Left ventricle myocardium inferior (tissue), 1 donor: Measurements from ENCODE around the gene ABHD12. TPM values are rescaled to one million over a fixed set of nuclear protein-coding genes. Genes with fewer than 3 reads are reported as not detected.
"Not testable (repeated sequence)": the region's sequence is repeated elsewhere in the genome, so short reads cannot be mapped to it uniquely, and the experiment has no call there.

Source experiments
- DNase-seq: peaks from one replicate; pipeline ENCODE4 v3.0.0-alpha.2; 2020
- H3K27ac ChIP-seq: fragments of 200-600 bp; replicated peaks from 2 replicates; pipeline ENCODE4 v1.8.0; 2021
- H3K27me3 ChIP-seq: fragments of 200-600 bp; 2 replicates; pipeline ENCODE4 v1.8.0; 2021; ENCODE audit warnings: low read depth
- H3K36me3 ChIP-seq: fragments of 200-600 bp; 2 replicates; pipeline ENCODE4 v1.8.0; 2021
- H3K4me1 ChIP-seq: fragments of 200-600 bp; 2 replicates; pipeline ENCODE4 v1.8.0; 2021
- H3K4me3 ChIP-seq: fragments of 200-600 bp; 2 replicates; pipeline ENCODE4 v1.8.0; 2021; ENCODE audit warnings: mild to moderate bottlenecking, moderate library complexity
- H3K9me3 ChIP-seq: fragments of 200-600 bp; replicated peaks from 2 replicates; pipeline ENCODE4 v1.8.0; 2021
- CTCF ChIP-seq: fragments of 200-600 bp; IDR thresholded peaks from 2 replicates; pipeline ENCODE4 v1.8.0; 2021; ENCODE audit warnings: antibody characterized with exemption, mild to moderate bottlenecking, borderline replicate concordance
- intact Hi-C: fragments of 100-400 bp; cut with micrococcal nuclease; formaldehyde crosslinking; loops from one replicate; pipeline ENCODE4 v1.11.0; 2022
- total RNA-seq: library from RNA; stranded (reverse); fragmentation: NEBNext Ultra II Directional; extraction: Animal tissue kit (Norgen Biotek cat#: 25700); gene quantifications from one replicate; pipeline ENCODE4 v1.2.1, GENCODE V29; 2021
- donor health status: DM: no; HTN: yes; CAD: no; lungs with severe emphysema.

Gene ABHD12
- total RNA-seq, 1 donor from 2014 or later: 23.2 TPM

- no peak overlapping the region for H3K27ac ChIP-seq
- H3K36me3 ChIP-seq: peaks cover 14% of the 10 kb centered on the region
- no peak for TF ChIP-seq CTCF
- no peak overlapping the region for H3K4me3 ChIP-seq
- H3K27me3 ChIP-seq: no peaks in the 10 kb centered on the region
- intact Hi-C loops: loop anchor here (10.0 kb wide), 1 partner anchor 60 kb away; no protein-coding TSS in a partner anchor
- DNase-seq: no peak
- H3K4me1 ChIP-seq: peaks cover 37% of the 10 kb centered on the region
- no peaks in the 10 kb centered on the region for H3K9me3 ChIP-seq
Observed at GRCh38 chr20:25314497-25315417, 75.9 kb downstream of the ABHD12 start.

- H3K4me1 ChIP-seq: peaks cover 30% of the 10 kb centered on the region
- H3K9me3 ChIP-seq: no peaks in the 10 kb centered on the region
- no peak overlapping the region for H3K4me3 ChIP-seq
- no peak for TF ChIP-seq CTCF
- H3K27ac ChIP-seq: no peak overlapping the region
- no peaks in the 10 kb centered on the region for H3K27me3 ChIP-seq
- no peak for DNase-seq
- intact Hi-C loops: loop anchor here (10.0 kb wide), 1 partner anchor 61 kb away; no protein-coding TSS in a partner anchor
- H3K36me3 ChIP-seq: peaks cover 14% of the 10 kb centered on the region
Observed at GRCh38 chr20:25313593-25313992, 77.0 kb downstream of the ABHD12 start.

DNA sequence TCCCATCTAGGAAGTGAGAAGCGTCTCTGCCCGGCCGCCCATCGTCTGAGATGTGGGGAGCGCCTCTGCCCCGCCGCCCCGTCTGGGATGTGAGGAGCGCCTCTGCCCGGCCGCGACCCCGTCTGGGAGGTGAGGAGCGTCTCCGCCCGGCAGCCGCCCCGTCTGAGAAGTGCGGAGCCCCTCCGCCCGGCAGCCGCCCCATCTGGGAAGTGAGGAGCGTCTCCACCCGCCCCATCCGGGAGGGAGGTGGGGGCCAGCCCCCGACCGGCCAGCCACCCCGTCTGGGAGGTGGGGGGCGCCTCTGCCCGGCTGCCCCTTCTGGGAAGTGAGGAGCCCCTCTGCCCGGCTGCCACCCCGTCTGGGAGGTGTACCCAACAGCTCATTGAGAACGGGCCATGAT is 77.9 kb downstream of the ABHD12 start:
- Histone ChIP-seq H3K36me3 (peaks cover 21% of the 10 kb centered on the region), H3K4me1 (peaks cover 29% of the 10 kb centered on the region)
- intact Hi-C loops: loop anchor here (10.0 kb wide), 1 partner anchor 62 kb away; no protein-coding TSS in a partner anchor
- not testable (repeated sequence) for DNase-seq, H3K27me3 ChIP-seq, H3K4me3 ChIP-seq, H3K27ac ChIP-seq, H3K9me3 ChIP-seq

DNA sequence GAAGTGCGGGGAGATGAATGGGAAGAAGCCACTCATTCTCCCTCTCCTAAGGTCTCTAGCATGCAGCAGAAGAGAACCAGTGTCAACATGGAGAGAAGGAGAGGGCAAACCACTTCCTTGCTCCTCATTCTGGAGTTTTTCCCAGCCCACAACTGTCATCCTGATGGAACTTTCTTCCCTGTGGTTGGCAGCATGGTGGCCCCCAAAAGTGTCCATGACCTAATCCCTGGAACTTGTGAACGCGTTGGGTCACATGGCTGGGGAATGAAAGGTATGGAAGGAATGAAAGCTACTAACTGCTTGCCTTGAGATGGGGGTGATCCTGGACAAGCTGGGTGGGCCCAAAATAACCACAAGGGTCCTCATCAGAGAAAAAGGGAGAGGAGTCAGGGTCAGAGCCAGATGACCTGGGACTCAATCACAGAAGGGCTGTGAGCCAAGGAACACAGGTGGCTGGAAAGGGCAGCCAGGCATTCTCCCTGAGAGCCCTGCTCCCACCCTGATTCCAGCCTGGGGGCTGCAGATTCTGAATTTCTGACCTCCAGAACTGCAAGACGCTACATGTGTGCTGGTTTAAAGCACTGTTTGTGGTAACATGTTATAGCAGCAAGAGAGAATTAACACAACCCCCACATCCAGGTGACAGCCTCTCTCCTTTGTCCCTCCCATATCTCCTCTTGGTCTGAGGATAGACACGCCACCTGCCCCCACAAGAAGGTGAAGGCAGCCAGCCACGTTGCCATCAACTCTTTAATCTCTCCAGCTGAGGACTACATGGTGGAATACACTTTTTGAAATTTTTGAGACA is 79.5 kb downstream of the ABHD12 start:
- Histone ChIP-seq H3K36me3 (peaks cover 16% of the 10 kb centered on the region), H3K27me3 (no peaks in the 10 kb centered on the region), H3K9me3 (no peaks in the 10 kb centered on the region), H3K4me3 (peak overlapping the region; percentile 24), H3K4me1 (peaks cover 29% of the 10 kb centered on the region), H3K27ac (peak overlapping the region; percentile 52)
- no peak for DNase-seq
- intact Hi-C loops: loop anchor here (10.0 kb wide), 1 partner anchor 64 kb away; no protein-coding TSS in a partner anchor
- TF ChIP-seq CTCF: no peak

GRCh38 chr20:25310268-25310920 is 80.2 kb downstream of the ABHD12 start:
- Histone ChIP-seq H3K9me3 (no peaks in the 10 kb centered on the region), H3K27me3 (no peaks in the 10 kb centered on the region), H3K36me3 (peaks cover 16% of the 10 kb centered on the region), H3K27ac (peak overlapping the region; percentile 52), H3K4me3 (peak overlapping the region; percentile 24), H3K4me1 (peaks cover 29% of the 10 kb centered on the region)
- intact Hi-C loops: loop anchor here (10.0 kb wide), 1 partner anchor 64 kb away; no protein-coding TSS in a partner anchor
- DNase-seq: no peak
- peak; percentile 45 for TF ChIP-seq CTCF
